GM21717 (cell line): ENCODE measurements around the gene MCM9.
A peak's percentile ranks its signal among the peaks of the same experiment; 100 is the strongest.

Experiments used
- ATAC-seq: cut with Tn5 transposase; IDR thresholded peaks from one replicate; pipeline ENCODE4 v1.9.1; 2021; ENCODE audit warnings: mild to moderate bottlenecking, moderate library complexity; ENCODE audit not compliant: unreplicated experiment

MCM9 gene

DNA sequence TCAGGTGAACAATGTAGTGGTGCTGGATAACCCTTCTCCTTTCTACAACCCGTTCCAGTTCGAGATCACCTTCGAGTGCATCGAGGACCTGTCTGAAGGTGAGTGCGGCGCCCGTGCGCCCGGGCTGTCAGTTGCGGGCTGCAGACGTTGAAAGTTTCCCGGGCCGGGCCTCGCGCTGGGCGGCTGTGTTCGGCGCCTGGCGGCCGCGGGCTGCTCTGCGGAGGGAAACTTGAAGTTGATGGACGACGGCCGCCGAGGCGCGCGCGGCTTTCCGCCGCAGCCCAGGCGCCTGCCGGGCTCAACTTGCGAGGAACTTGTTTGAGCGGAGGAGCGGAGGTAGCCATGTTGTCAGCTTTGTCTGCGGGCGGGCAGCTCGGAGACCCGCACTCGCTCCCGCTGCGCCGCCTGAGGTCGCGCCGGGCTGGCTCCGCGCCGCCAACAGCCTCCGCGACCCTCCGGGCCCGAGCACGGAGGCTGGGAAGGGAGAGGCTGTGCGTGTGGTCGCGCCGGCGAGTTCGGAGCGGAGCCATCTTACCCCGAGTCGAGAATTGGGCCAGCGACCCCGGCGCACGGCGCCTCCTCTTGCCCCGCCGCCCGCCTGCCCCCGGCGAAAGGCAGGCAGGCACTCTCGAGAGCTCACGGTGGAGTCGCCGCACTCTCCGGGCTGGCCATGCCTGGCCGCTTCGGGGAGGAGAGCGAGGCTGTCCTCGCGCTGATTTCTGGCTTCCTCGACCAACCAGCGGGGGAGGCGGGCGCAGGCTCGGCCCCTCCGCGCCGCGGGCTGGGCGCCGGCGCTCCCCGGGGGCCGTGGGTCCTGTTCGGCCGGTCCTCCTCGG, 40.3 kb downstream of the MCM9 start:
- ATAC-seq = peak; percentile 22

DNA sequence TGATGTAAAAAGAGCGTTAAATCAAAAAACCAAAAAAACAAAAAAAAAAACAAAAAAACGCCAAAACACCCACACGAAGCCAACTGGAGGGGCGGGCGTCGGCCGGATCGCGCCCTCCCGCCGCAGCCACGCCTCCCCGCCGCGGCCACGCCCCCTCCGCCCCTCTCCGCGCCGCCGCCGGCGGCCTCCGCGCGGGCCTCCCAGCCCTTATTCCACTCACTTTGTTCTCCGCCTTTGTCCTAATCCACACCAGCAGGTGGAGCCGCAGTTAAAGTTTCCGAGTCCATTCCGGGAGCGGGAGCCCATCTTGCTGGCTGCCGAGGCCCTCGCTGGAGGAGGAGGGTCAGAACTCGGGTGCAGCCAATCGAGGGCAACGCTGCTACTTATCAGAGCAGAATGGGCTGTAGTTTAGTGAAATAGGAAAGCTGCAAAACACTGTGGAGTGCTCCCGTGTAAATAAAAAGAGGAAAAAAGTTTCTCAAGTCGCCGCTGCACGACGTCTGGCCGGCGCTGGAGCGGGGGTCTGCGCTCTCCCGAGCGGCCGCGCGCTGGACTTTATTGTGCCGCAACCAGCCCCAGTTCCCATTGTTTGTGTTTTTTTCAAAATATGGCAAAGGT, 41.0 kb downstream of the MCM9 start, which contains the start of gene ASF1A:
ASF1A (plus strand) TSS at position 346 of the 618 bp plus-strand sequence; CDS start at position 608, 262 bp downstream.
- ATAC-seq = peak; percentile 75

DNA sequence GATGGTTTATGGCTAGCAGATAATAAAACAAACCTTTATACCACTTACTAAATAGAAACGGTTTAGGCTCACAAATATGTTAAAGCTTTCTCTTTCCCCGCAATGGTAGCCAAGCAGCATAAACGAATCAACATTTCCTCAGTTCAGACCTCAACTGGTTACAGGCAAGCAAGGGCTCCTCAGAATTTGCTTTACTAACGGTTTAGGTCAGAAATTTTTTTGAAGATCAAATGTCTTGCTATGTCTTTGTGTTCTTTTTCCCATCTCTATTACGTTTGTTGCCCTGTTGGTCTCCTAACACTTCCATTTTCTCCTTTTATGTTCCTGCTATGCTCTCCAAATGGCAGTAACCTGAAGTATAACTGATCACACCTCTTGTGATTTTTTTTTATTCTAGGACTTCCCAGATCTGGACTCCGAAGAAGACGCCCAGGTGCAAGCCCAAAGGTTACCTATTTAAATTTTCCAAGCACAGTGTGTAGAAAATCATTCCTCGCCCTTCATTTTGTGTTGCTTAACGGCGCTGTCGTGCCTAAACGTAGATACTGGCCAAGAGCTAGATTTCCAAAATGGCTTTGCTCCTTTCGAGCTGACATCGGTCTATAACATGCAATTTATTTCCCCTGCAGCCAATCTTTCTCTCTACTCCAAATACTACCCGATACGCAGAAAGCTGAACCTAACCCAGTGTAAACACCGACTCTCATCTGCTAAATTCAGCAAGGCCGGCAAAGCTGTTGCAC, 41.7 kb downstream of the MCM9 start:
- no peak for ATAC-seq

DNA sequence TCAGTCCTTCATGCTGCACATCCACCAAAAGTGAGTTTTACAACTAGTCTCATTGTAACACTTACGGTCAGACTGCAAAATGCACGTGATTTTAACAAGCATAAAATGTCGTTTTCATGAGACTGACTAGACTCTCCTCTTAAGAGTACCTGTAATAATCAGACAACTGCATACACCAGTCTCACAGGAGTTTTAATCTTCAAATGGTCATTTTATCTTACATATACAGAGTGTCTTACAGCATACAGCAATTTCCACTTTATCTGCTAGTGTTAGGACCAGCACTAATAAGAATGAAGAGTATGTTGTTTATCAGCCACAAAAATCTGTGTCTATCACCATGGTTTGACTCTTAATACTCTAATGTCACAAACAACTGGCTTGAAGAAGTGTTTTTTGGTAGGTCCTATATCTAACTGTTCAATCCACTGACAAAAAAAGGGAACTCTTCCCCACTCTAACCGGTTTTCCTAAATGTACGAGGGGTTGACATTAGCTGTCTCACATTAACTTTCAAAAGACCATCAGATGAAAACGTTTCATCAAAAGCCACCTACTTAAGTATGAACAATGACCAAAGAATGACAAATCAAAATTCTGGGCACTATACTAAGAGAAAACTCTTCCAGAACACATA, 42.5 kb downstream of the MCM9 start:
- ATAC-seq = no peak

DNA sequence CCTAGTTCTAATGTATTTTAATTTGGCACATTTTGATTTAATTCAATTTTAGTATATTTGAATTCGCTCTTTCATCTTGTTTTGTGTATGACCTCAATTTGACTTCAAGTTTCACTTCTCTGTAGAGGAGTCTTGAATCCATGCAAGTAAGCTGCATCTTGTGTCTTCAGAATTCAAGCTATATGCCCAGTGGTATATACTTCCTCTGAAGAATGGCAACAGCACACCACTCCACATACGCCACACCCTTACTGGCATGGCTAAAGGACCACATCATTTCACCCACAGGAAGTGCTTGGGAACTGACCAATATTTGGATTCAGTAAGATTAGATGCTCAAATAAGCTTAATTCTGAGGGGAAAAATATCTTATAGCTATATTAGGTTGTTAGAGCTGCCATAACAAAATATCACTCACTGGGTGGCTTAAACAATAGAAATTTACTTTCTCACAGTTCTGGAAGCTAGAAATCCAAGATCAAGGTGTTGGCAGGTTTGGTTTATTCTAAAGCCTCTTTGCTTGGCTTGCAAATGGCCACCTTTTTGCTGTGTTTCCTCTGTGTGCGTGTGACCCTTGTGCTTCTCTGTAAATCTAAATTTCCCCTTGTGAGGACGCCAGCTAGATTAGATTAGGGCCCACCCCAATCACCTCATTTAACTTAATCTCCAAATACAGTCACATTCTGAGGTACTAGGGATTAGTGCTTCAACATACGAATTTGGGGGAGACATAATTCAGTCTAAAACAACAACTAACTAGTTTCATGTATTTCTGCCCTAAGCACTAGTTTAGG, 43.8 kb downstream of the MCM9 start:
- ATAC-seq = peak; percentile 17

DNA sequence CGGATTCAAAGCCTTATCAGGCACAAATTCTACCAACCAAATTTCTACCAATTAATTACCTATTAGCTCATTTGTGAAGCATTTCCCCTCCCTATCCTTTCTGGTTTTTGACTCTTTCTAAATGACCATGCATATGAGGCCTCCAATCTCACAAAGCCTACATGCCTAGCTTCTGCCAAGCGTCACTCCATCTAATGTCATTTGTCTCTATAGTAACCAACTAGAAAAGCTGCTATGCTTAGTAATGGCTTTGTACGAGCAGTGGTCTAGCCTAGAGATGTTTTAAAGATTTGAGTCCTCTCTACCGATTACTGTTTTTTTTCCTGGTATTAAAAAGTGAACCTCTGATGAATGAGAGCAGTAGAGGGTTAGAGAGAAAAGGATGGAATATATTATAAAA, 45.8 kb downstream of the MCM9 start:
- ATAC-seq = no peak

DNA sequence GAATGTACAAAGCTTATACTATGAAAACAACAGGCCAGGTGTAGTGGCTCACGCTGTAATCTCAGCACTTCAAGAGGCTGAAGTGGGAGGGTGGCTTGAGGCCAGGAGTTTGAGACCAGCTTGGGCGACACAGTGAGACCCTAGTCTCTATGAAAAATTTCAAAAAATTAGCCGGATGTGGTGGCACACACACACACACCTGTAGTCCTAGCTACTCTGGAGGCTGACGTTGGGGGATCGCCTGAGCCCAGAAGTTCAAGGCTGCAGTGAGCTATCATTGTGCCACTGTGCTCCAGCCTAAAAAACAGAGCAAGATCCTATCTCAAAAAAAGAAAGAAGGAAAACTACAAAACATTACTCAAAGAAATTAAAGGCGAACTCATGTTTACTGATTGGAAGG, 48.3 kb downstream of the MCM9 start:
- ATAC-seq = no peak

DNA sequence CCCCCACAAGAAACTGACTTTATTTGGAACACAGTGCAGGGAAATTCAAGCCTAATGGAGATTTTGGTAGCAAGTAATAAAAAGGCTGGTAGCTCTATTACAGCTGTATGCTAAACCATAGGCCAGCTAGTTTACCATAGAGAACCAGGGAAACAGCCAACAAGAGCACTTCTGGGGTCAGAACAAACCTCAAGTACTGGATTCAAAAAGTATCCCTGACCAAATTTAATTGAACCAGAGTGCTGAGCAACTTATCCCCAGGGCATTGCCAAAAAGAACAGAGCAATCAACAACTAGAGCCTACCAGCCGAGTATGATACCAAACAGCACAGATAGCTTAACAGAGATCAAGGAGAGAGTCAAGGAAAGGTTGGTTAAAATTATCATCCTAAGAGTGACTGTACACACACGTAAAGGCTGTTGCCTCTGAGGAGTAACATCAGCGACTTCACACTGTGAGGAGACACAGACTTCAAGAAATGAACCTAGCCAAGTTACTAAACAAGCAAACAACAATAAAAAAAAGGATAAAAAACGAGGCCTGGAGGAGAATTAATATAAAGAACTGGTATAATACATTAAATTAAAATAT, 52.5 kb downstream of the MCM9 start:
- no peak for ATAC-seq

DNA sequence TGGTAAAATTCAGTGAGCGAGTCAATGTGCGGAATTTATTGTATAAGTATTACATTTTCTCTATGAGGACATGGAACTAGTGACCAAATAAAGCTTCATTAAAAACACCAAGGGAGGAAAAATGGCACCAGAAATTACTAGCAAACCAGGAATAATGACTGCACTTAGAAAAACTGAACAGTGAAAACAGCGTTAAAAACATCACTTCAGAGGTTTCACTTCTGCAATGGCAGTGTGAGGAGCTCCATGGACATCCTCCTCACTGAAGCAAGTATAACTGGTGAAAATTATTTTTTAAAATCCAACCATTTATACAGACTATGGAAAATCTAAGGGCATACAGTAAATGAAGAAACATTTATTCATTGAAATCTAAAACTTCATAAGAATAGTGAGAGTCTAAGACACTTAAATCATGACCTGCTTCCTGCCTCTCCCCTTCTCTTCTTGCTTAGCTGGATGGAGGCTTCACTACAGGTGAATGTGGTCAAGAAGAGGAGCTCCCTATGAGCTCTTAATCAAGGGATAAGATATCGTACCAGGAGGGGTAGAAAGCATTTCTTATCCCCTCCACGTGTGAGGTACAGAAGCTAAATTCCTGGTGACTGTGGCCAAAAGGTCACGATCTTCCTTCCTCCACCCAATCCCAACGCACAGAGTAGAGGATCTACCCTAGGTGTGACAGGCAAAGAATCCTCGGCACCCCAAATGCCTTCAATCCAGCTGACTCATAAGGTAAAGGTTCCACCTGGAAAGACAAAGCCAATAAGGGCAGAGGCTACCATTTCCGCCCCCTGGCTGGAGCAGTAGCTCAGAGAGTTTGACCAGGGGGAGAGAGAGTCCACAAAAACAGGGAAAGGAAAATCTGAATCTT, 53.3 kb downstream of the MCM9 start:
- ATAC-seq = peak; percentile 86

DNA sequence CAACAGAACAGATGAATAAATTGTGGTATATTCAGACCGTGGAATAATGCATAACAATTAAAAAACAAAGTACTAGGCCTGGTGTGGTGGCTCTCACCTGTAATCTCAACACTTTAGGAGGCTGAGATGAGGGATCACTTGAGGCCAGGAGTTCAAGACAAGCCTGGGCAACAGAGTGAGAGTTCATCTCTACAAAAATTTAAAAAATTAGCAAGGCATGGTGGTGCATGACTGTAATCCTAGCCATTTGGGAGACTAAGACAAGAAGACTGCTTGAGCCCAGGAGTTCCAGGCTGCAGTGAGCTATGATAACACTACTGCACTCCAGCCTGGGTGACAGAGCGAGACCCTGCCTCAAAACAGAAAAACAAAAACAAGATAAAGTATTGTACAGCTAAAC, 57.2 kb downstream of the MCM9 start:
- ATAC-seq = no peak

DNA sequence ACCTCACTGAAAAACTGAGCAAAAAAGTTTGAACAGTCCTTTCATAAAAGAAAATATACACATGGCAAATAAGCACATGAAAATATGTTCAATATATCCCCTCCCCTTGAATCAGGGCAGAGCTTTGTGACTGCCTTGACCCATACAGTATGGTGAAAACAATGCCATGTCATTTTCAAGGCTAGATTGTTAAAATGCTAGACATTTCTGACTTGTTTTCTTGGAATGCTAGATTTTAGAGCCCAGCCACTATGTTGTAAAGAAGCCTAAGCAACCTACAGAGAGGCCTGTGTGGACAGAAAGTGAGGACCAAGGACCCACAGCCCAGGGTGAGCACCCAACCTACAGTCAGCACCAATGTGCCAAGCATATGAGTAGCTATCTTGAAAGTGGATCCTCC, 58.1 kb downstream of the MCM9 start:
- ATAC-seq = no peak

DNA sequence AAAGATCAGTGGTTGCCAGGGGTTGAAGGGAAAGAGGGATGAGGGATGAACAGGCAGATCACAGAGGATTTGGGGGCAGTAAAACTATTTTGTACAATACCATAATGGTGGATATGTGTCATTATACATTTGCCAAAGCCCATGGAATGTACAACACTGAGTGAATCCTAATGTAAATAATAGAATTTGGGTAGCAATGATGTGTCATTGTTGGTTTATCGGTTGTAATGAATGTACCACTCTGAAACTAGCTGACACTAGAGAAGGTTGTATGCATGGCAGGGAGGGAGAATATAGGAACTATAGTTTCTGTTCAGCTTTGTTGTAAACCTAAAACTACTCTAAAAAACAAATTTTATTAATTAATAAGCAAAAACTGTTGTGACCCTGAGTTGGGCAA, 58.8 kb downstream of the MCM9 start:
- no peak for ATAC-seq

DNA sequence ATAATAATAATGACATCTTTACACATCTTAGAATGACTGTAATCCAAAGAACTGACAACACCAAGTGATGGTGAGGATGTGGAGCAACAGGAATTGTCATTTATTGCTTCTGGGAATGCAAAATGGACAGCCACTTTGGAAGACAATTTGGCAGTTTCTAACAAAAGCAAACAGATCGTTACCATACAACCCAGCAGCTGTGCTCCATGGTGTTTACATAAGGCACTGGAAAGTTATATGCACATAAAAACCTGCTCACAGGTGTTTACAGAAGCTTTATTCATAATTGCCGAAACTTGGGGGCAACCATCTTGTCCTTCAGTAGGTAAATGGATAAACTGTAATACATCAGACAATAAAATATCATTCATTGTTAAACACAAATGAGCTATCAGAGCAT, 59.3 kb downstream of the MCM9 start:
- no peak for ATAC-seq

DNA sequence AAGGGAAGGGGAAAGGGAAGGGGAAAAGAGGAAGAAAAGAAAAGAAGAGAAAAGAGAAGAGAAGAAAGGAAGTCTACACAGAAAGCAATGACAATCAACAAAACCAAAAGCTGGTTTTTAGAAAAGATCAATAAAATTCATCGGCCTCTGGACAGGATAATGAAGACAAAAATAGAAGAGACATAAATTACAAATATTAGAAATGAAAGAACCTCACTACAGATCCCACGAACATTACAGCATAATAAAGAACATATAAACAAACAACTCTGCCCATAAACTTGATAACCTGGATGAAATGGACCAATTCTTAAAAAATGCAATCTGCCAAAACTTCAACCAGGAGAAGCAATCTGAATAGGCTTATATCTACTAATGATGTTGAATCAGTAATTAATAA, 61.7 kb downstream of the MCM9 start:
- no peak for ATAC-seq

DNA sequence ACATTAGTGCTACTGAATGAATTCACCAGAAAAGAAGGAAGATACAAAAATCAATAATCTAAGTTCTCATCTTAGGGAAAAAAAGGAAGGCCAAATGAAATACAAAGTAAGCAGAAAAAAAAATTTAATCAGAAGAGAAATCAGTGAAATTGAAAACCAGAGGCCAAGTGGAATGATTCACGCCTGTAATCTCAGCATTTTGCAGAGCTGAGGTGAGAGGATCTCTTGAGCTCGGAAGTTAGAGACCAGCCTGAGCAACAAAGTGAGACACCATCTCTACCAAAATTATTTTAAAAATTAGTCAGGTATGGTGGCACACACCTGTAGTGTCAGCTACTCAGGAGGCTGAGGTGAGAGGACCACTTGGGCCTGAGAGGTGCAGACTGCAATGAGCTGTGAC, 62.2 kb downstream of the MCM9 start:
- no peak for ATAC-seq

DNA sequence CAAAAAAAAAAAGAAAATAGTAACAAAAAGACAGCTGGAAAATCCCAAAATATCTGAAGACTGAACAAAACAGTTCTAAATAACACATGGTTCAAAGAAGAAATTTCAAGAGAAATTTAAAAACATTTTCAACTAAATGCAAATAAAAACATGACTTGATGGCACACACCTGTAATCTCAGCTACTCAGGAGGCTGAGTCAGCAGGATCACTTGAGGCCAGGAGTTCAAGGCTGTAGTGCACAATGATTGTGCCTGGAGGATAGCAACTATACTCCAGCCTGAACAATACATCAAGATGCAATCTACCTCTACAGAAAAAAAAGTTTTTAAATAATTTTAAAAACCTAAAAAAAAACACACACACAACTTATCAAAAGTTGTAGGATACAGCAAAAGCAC, 62.6 kb downstream of the MCM9 start:
- ATAC-seq = no peak

DNA sequence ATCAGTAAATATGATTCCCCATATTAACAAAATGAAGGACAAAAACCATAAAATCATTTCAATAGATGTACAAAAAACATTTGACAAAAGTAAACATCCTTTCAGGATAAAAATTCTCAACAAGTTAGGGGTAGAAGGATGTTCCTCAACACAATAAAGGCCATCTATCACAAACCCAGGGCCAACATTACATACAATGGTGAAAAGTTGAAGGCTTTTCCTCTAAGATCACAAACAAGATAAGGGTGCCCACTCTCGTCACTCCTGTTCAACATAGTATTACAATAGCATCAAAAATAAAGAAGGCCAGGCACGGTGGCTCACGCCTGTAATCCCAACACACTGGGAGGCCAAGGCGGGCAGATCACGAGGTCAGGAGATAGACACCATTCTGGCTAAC, 63.6 kb downstream of the MCM9 start:
- ATAC-seq = no peak

DNA sequence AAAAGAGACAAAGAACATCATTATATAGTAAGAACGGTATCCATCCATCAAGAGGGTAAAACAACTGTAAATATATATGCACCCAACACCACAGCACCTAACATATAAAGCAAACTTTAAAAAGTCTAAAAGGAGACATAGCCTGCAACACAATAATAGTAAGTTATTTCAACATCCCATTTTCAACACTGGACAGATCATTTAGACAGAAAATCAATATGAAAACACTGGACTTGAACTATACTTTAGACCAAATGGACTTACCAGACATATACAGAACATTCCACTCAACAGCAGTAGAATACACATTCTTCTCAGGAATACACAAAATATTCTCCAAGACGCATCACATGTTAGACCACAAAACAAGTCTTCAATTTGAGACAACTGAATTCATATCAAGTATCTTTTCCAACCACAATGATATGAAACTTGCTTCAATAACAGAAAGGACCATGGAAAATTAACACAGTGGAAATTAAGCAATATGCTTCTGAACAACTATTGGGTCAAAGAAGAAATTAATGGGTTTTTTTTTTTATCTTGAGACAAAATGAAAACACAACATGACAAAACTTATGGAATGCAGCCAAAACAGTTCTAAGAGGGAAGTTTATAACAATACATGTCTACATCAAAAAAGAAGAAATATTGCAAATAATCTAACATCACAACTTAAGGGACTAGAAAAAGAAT, 64.9 kb downstream of the MCM9 start:
- no peak for ATAC-seq

DNA sequence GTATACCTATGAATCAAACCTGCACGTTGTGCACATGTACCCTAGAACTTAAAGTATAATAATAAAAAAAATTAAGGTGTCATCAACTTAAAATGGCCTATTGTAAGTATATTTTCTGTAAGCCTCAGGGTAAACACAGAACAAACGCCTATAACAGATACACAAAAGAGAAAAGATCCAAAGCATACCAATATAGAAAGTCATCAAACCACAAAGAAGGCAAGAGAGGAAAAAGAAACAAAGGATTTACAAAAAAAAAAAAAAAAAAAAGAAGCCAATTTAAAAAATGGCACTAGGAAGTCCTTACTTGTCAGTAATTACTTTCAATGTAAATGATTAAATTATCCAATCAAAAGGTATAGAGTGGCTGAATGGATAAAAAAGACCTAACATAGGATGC, 65.6 kb downstream of the MCM9 start:
- no peak for ATAC-seq
